Sigmoid colon (tissue), 4 donors: ENCODE measurements around the gene B3GALT6.

ENCODE experiments used
- CTCF ChIP-seq, 4 experiments: fragments of 450-650 bp in 3 of 4; fragments of 200-600 bp in 1 of 4; IDR thresholded peaks; one replicate each; pipeline ENCODE4 v1.5.1; 2016 to 2019; ENCODE audit warnings: antibody characterized with exemption in 4 of 4, mild to moderate bottlenecking in 3 of 4, moderate library complexity in 2 of 4
- EP300 ChIP-seq, 4 donors: sonication (generic); formaldehyde crosslinking; IDR thresholded peaks; one replicate each; pipeline ENCODE4 v1.6.1; 2017; ENCODE audit warnings: antibody characterized with exemption in 4 of 4
- POLR2A ChIP-seq, 2 donors: fragments of 450-650 bp; IDR thresholded peaks; one replicate each; pipeline ENCODE4 v1.6.1; 2016; ENCODE audit warnings: antibody characterized with exemption in 2 of 2, mild to moderate bottlenecking in 2 of 2, moderate library complexity in 2 of 2
- POLR2AphosphoS5 ChIP-seq, 4 donors: sonication (generic); formaldehyde crosslinking; IDR thresholded peaks; one replicate each; pipeline ENCODE4 v1.6.1; 2017; ENCODE audit warnings: antibody characterized with exemption in 4 of 4

GRCh38 chr1:1259951-1260600 is 28.0 kb downstream of the B3GALT6 start:
- TF ChIP-seq CTCF (IDR thresholded peaks at IDR 0.05) = no peak
- no peak for TF ChIP-seq POLR2AphosphoS5 (IDR thresholded peaks at IDR 0.05)
- no peak for TF ChIP-seq POLR2A (IDR thresholded peaks at IDR 0.05)
- TF ChIP-seq EP300 (IDR thresholded peaks at IDR 0.05) = no peak
